NOMO-1 (cell line): Measurements from ENCODE around the gene PCDHGA10.
"Not testable (repeated sequence)": the region's sequence is repeated elsewhere in the genome, so short reads cannot be mapped to it uniquely, and the experiment has no call there.

Experiments used
- DNase-seq, 2 experiments: peaks; one replicate each; lab custom pipeline; 2025; ENCODE audit not compliant: unreplicated experiment in 2 of 2; lab: John Stamatoyannopoulos, UW

The PCDHGA10 gene

DNA sequence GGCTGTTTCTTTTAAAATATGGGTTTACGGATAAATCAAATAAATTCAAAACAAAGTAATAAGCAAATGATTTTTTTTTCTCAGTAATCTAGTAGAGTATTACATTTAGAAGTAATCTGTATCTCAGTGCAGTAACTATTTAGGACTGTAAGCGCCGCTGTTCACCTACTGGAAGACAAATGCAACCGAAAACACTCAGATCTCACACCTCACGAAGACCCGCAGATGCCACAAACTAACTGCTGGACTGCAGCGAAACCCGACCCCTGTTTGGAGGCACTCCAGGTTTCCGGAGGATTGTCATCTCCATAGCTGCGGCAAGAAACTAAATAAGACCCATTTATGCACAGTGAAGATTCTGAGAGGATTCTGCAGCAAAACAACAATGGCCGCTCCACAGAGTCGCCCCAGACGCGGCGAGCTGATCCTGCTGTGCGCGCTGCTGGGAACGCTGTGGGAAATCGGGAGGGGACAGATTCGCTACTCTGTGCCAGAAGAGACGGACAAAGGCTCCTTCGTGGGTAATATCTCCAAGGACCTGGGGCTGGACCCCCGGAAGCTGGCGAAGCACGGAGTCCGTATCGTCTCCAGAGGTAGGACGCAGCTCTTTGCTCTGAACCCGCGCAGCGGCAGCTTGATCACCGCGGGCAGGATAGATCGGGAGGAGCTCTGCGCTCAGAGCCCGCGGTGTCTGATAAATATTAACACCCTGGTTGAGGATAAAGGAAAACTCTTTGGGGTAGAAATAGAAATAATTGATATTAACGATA, 20.2 kb upstream of the PCDHGA10 start, which contains the start of gene PCDHGA8:
Gene PCDHGA8, plus strand, starts transcription at position 205 of the 770 bp plus-strand sequence. Its CDS starts 181 bp downstream, at position 386.
- no peak for DNase-seq

DNA sequence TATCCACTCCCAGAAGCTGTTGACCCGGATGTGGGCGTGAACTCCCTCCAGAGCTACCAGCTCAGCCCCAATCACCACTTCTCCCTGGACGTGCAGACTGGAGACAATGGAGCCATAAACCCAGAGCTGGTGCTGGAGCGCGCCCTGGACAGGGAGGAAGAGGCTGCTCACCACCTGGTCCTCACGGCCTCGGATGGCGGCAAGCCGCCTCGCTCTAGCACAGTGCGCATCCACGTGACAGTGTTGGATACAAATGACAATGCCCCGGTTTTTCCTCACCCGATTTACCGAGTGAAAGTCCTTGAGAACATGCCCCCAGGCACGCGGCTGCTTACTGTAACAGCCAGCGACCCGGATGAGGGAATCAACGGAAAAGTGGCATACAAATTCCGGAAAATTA, 19.5 kb upstream of the PCDHGA10 start:
- no peak for DNase-seq

DNA sequence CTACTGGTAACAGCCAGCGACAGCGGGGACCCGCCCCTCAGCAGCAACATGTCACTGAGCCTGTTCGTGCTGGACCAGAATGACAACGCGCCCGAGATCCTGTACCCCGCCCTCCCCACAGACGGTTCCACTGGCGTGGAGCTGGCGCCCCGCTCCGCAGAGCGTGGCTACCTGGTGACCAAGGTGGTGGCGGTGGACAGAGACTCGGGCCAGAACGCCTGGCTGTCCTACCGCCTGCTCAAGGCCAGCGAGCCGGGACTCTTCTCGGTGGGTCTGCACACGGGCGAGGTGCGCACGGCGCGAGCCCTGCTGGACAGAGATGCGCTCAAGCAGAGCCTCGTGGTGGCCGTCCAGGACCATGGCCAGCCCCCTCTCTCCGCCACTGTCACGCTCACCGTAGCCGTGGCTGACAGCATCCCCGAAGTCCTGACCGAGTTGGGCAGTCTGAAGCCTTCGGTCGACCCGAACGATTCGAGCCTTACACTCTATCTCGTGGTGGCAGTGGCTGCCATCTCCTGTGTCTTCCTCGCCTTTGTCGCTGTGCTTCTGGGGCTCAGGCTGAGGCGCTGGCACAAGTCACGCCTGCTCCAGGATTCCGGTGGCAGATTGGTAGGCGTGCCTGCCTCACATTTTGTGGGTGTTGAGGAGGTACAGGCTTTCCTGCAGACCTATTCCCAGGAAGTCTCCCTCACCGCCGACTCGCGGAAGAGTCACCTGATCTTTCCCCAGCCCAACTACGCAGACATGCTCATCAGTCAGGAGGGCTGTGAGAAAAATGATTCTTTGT, 18.2 kb upstream of the PCDHGA10 start:
- DNase-seq, result not testable (repeated sequence)

DNA sequence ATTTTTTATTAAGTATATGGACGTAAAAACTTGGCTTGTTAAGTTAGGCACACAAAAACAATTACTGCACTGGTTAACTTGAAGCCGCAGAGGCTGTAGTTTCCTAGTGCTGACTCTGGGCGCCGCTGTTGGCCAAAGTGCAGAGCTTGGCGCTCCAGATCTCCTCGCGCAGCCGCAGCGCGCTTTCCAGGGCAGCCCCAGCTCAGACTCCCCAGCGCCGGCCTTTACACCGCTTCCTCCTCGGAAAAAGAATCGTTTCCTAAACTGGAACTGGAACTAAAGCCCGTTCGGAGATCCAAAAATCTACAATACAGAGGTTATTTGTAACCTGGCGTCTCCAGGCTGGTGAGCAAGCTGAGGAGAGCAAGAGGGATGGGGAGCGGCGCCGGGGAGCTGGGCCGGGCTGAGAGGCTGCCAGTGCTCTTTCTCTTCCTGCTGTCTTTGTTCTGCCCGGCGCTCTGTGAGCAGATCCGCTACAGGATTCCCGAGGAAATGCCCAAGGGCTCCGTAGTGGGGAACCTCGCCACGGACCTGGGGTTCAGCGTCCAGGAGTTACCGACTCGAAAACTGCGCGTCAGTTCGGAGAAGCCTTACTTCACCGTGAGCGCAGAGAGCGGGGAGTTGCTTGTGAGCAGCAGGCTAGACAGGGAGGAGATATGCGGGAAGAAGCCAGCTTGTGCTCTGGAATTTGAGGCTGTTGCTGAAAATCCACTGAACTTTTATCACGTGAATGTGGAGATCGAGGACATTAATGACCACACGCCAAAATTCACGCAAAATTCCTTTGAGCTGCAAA, 14.8 kb upstream of the PCDHGA10 start, which contains the start of gene PCDHGB5:
Gene PCDHGB5, plus strand, starts transcription at position 192 of the 796 bp plus-strand sequence. Its CDS starts 181 bp downstream, at position 373.
- not testable (repeated sequence) for DNase-seq

DNA sequence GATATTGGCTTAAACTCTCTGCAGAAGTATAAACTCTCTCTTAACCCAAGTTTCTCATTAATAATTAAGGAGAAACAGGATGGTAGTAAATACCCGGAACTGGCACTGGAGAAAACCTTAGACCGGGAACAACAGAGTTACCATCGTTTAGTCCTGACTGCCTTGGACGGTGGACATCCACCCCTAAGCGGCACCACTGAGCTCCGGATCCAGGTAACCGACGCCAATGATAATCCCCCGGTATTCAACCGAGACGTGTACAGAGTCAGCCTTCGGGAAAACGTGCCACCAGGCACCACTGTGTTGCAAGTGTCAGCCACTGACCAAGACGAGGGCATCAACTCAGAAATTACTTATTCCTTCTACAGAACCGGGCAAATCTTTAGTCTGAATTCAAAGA, 14.2 kb upstream of the PCDHGA10 start:
- no peak for DNase-seq

DNA sequence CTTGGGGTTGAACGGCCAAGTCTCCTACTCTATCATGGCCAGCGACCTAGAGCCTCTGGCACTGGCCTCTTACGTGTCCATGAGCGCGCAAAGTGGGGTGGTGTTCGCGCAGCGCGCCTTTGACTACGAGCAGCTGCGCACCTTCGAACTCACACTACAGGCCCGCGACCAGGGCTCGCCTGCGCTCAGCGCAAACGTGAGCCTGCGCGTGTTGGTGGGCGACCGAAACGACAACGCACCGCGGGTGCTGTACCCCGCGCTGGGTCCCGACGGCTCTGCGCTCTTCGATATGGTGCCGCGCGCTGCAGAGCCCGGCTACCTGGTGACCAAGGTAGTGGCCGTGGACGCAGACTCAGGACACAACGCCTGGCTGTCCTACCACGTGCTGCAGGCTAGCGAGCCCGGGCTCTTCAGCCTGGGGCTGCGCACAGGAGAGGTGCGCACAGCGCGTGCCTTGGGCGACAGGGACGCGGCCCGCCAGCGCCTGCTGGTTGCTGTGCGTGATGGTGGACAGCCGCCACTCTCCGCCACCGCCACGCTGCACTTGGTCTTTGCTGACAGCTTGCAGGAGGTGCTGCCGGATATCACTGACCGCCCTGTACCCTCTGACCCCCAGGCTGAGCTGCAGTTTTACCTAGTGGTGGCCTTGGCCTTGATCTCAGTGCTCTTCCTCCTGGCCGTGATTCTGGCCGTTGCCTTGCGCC, 13.1 kb upstream of the PCDHGA10 start:
- no peak for DNase-seq

DNA sequence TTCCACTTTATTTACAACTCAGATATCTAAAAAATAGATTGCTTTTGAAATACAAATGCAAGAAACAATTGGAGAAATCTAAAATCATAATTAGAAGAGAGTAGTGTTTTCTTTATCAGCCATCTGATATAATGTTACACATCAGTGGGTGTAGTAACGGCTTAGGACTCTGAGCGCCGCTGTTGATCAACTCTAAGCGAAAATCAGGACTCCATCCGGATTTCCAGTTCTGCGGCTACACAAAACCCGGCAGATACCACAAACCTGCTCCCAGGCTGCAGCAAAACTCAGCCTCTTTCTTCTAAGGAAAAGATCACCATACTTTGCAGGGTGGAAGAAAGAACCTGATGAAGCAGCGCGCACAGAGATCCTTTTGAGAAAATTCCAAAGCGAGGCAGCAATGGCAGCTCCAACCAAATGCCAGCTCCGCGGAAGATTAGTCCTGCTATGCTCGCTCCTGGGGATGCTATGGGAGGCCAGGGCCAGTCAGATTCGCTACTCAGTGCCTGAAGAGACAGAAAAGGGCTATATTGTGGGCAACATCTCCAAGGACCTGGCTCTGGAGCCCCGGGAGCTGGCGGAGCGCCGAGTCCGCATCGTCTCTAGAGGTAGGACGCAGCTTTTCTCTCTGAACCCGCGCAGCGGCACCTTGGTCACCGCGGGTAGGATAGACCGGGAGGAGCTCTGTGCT, 10.1 kb upstream of the PCDHGA10 start, which contains the start of gene PCDHGA9:
Gene PCDHGA9, plus strand, starts transcription at position 226 of the 691 bp plus-strand sequence. Its CDS starts 175 bp downstream, at position 401.
- no peak for DNase-seq

DNA sequence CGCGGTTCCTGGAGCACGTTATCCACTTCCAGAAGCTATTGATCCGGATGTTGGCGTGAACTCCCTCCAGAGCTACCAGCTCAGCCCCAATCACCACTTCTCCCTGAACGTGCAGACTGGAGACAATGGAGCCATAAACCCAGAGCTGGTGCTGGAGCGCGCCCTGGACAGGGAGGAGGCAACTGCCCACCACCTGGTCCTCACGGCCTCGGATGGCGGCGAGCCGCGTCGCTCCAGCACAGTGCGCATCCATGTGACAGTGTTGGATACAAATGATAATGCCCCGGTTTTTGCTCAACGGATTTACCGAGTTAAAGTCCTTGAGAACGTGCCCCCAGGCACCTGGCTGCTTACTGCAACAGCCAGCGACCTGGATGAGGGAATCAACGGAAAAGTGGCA, 9.4 kb upstream of the PCDHGA10 start:
- no peak for DNase-seq

DNA sequence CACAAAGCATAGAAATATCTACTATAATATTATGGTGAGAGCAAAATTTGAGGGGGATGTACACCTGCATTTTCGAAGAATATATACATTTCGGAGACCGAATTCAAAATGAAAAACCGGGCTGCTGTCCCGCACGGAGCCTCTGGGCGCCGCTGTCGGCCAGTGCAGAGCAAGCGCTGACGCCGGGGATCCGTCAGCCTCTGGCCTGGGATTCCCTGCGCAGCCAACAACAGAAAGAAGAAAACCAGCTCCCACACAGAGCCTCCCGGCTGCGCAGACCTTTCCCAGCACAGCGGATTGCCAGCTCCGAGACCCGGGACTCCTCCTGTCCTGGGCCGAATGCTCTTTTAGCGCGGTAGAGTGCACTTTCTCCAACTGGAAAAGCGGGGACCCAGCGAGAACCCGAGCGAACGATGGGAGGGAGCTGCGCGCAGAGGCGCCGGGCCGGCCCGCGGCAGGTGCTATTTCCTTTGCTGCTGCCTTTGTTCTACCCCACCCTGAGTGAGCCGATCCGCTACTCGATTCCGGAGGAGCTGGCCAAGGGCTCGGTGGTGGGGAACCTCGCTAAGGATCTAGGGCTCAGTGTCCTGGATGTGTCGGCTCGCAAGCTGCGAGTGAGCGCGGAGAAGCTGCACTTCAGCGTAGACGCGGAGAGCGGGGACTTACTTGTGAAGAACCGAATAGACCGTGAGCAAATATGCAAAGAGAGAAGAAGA, 4.8 kb upstream of the PCDHGA10 start, which contains the start of gene PCDHGB6:
Gene PCDHGB6, plus strand, starts transcription at position 232 of the 716 bp plus-strand sequence. Its CDS starts 182 bp downstream, at position 414.
- DNase-seq, result peak in 1 of 2 experiments; percentile 44

DNA sequence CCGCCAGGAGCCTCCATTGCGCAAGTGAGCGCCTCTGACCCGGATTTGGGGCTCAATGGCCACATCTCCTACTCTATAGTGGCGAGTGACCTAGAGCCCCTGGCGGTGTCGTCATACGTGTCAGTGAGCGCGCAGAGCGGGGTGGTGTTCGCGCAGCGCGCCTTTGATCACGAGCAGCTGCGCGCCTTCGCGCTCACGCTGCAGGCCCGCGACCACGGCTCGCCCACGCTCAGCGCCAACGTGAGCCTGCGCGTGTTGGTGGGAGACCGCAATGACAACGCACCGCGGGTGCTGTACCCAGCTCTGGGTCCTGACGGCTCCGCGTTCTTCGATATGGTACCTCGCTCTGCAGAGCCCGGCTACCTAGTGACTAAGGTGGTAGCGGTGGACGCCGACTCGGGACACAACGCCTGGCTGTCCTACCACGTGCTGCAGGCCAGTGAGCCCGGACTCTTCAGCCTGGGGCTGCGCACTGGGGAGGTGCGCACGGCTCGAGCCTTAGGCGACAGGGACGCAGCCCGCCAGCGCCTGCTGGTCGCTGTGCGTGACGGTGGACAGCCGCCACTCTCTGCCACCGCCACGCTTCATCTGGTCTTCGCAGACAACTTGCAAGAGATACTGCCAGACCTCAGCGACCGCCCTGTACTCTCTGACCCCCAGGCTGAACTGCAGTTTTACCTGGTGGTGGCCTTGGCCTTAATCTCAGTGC, 3.0 kb upstream of the PCDHGA10 start:
- DNase-seq, result no peak

DNA sequence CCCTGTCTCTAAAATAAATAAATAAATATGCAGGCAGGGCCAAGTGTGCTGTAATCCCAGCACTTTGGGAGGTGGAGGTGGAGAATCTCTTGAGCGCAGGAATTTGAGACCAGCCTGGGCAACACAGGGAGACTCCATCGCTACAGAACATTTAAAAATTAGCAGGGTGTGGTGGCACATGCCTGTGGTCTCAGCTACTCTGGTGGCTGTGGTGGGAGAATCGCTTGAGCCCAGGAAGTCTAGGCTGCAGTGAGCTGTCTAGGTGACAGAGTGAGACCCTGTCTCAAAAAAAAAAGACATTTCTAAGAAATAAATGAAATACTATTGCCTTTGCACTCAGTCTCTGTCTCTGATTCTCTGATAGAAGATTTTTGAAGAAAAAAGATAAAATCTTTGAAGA, 1.2 kb upstream of the PCDHGA10 start:
- DNase-seq, result no peak

DNA sequence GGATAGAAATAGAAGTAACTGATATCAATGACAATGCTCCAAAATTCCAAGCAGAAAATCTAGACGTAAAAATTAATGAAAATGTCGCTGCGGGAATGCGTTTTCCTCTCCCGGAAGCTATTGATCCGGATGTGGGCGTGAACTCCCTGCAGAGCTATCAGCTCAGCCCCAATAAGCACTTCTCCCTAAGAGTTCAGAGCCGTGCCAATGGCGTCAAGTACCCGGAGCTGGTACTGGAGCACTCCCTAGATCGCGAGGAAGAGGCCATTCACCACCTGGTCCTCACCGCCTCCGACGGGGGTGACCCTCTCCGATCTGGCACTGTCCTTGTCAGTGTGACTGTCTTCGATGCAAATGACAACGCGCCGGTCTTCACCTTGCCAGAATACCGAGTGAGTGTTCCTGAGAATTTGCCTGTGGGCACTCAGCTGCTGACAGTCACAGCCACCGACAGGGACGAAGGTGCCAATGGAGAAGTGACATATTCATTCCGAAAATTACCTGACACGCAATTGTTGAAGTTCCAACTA, 818 bp downstream of the PCDHGA10 start:
- DNase-seq, result no peak

DNA sequence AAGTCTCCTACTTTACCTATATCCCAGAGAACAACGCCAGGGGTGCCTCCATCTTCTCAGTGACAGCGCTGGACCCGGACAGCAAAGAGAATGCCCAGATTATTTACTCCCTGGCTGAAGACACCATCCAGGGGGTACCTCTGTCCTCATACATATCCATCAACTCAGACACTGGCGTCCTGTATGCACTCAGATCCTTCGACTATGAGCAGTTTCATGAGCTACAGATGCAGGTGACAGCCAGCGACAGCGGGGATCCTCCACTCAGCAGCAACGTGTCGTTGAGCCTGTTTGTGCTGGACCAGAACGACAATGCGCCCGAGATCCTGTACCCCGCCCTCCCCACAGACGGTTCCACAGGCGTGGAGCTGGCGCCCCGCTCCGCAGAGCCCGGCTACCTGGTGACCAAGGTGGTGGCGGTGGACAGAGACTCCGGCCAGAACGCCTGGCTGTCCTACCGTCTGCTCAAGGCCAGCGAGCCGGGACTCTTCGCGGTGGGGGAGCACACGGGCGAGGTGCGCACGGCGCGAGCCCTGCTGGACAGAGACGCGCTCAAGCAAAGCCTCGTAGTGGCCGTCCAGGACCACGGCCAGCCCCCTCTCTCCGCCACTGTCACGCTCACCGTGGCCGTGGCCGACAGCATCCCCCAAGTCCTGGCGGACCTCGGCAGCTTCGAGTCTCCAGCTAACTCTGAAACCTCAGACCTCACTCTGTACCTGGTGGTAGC, 1.9 kb downstream of the PCDHGA10 start:
- DNase-seq, result not testable (repeated sequence)

DNA sequence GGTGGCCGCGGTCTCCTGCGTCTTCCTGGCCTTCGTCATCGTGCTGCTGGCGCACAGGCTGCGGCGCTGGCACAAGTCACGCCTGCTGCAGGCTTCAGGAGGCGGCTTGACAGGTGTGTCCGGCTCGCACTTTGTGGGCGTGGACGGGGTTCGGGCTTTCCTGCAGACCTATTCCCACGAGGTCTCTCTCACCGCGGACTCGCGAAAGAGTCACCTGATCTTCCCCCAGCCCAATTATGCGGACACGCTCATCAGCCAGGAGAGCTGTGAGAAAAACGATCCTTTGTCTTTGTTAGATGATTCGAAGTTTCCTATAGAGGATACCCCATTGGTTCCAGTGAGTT, 2.5 kb downstream of the PCDHGA10 start:
- not testable (repeated sequence) for DNase-seq

DNA sequence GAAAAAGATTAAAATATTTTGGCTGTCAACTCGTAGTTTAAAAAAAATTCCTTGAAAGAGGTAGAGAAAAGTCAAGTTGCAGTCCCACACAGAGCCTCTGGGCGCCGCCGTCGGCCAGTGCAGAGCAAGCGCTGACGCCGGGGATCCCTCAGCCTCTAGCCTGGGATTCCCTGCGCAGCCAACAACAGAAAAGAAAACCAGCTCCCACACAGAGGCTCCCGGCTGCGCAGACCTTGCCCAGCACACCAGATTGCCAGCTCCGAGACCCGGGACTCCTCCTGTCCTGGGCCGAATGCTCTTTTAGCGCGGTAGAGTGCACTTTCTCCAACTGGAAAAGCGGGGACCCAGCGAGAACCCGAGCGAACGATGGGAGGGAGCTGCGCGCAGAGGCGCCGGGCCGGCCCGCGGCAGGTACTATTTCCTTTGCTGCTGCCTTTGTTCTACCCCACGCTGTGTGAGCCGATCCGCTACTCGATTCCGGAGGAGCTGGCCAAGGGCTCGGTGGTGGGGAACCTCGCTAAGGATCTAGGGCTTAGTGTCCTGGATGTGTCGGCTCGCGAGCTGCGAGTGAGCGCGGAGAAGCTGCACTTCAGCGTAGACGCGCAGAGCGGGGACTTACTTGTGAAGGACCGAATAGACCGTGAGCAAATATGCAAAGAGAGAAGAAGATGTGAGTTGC, 4.8 kb downstream of the PCDHGA10 start, which contains the start of gene PCDHGB7:
Gene PCDHGB7, plus strand, starts transcription at position 184 of the 679 bp plus-strand sequence. Its CDS starts 183 bp downstream, at position 367.
- peak; percentile 31 to 38 for DNase-seq

DNA sequence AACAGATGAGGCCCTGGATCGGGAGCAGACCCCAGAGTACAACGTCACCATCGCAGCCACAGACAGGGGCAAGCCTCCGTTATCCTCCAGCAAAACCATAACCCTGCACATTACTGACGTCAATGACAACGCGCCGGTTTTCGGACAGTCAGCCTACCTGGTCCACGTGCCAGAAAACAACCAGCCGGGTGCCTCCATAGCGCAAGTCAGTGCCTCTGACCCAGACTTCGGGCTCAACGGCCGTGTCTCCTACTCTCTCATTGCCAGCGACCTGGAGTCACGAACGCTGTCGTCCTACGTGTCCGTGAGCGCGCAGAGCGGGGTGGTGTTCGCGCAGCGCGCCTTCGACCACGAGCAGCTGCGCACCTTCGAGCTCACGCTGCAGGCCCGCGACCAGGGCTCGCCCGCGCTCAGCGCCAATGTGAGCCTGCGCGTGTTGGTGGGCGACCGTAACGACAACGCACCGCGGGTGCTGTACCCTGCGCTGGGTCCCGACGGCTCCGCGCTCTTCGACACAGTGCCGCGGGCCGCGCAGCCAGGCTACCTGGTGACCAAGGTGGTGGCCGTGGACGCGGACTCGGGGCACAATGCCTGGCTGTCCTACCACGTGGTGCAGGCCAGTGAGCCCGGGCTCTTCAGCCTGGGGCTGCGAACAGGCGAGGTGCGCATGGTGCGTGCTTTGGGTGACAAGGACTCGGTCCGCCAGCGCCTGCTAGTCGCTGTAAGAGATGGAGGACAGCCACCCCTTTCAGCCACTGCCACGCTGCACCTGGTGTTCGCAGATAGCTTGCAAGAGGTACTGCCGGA, 6.5 kb downstream of the PCDHGA10 start:
- no peak for DNase-seq
